Measurements from ENCODE around the gene CEL.
"Not testable (repeated sequence)": the region's sequence is repeated elsewhere in the genome, so short reads cannot be mapped to it uniquely, and the experiment has no call there.

Gene CEL

DNA sequence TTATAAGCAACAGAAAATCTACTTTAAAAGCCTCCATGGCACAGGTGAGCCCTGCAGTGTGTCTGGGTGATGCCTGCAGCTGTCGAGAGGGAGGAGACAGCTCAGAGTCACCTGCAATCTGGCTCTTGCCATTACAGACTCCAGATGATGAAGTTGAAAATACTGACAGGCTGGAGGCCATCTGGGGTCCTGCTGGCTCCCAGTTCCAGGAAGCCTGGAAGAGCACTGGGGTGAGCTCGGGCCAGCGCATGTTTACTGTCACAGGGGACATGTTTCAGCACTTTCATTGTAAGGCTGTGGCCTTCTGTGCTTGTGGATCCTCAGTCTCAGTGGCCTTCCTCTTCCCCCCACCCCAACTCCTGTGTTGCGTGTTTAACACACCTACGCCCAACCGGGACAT, 28.4 kb downstream of the CEL start:
- no peaks in the 10 kb centered on the region for H3K9me3 ChIP-seq (ENCODE audit: control insufficient read depth in 2 of 2, low read length in 2 of 2)
- H3K4me1 ChIP-seq (ENCODE audit: control insufficient read depth in 2 of 2, insufficient read depth in 2 of 2, low read length in 2 of 2): no peaks in the 10 kb centered on the region
- H3K27ac ChIP-seq (ENCODE audit: low read depth in 2 of 2, low read length in 2 of 2): no peak overlapping the region
- no peak overlapping the region for H3K4me3 ChIP-seq (ENCODE audit: low read length in 2 of 2)
- no peaks in the 10 kb centered on the region for H3K36me3 ChIP-seq (ENCODE audit: control insufficient read depth in 2 of 2, insufficient read depth in 2 of 2, low read length in 2 of 2)
- H3K9ac ChIP-seq (ENCODE audit: low read depth in 1 of 2, low read length in 2 of 2): no peak overlapping the region
- H3K27me3 ChIP-seq (ENCODE audit: control insufficient read depth in 2 of 2, insufficient read depth in 2 of 2, low read length in 2 of 2): no peaks in the 10 kb centered on the region

GRCh38 chr9:133090752-133091385, 29.1 kb downstream of the CEL start:
- Histone ChIP-seq H3K4me3 (ENCODE audit: low read length in 2 of 2) (no peak overlapping the region), H3K36me3 (ENCODE audit: control insufficient read depth in 2 of 2, insufficient read depth in 2 of 2, low read length in 2 of 2) (no peaks in the 10 kb centered on the region), H3K9ac (ENCODE audit: low read depth in 1 of 2, low read length in 2 of 2) (no peak overlapping the region), H3K27ac (ENCODE audit: low read depth in 2 of 2, low read length in 2 of 2) (no peak overlapping the region), H3K4me1 (ENCODE audit: control insufficient read depth in 2 of 2, insufficient read depth in 2 of 2, low read length in 2 of 2) (no peaks in the 10 kb centered on the region), H3K9me3 (ENCODE audit: control insufficient read depth in 2 of 2, low read length in 2 of 2) (no peaks in the 10 kb centered on the region), H3K27me3 (ENCODE audit: control insufficient read depth in 2 of 2, insufficient read depth in 2 of 2, low read length in 2 of 2) (no peaks in the 10 kb centered on the region)

DNA sequence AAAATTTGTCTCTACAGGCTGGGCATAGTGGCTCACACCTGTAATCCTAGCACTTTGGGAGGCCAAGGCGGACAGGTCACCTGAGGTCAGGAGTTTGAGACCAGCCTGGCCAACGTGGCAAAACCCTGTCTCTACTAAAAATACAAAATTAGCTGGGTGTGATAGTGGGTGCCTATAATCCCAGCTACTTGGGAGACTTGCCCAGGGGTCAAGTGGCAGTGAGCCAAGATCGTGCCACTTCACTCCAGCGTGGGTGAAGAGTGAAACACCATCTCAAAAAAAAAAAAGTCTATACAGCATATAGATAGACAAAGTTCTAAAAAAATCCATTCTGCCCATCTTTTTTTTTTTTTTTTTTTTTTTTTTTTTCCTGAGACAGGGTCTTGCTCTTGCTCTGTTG, 32.6 kb downstream of the CEL start:
- not testable (repeated sequence) for H3K9me3 ChIP-seq (ENCODE audit: control insufficient read depth in 2 of 2, low read length in 2 of 2); H3K27ac ChIP-seq (ENCODE audit: low read depth in 2 of 2, low read length in 2 of 2); H3K4me3 ChIP-seq (ENCODE audit: low read length in 2 of 2); H3K4me1 ChIP-seq (ENCODE audit: control insufficient read depth in 2 of 2, insufficient read depth in 2 of 2, low read length in 2 of 2); H3K9ac ChIP-seq (ENCODE audit: low read depth in 1 of 2, low read length in 2 of 2); H3K27me3 ChIP-seq (ENCODE audit: control insufficient read depth in 2 of 2, insufficient read depth in 2 of 2, low read length in 2 of 2)
- H3K36me3 ChIP-seq (ENCODE audit: control insufficient read depth in 2 of 2, insufficient read depth in 2 of 2, low read length in 2 of 2): peaks cover 17 to 25% of the 10 kb centered on the region in 2 donors

- no peaks in the 10 kb centered on the region for H3K4me1 ChIP-seq (ENCODE audit: control insufficient read depth in 2 of 2, insufficient read depth in 2 of 2, low read length in 2 of 2)
- peaks cover 0 to 2% of the 10 kb centered on the region in 2 donors for H3K9me3 ChIP-seq (ENCODE audit: control insufficient read depth in 2 of 2, low read length in 2 of 2)
- H3K36me3 ChIP-seq (ENCODE audit: control insufficient read depth in 2 of 2, insufficient read depth in 2 of 2, low read length in 2 of 2): peaks cover 23 to 30% of the 10 kb centered on the region in 2 donors
- no peak overlapping the region for H3K27ac ChIP-seq (ENCODE audit: low read depth in 2 of 2, low read length in 2 of 2)
- no peak overlapping the region for H3K4me3 ChIP-seq (ENCODE audit: low read length in 2 of 2)
- no peaks in the 10 kb centered on the region for H3K27me3 ChIP-seq (ENCODE audit: control insufficient read depth in 2 of 2, insufficient read depth in 2 of 2, low read length in 2 of 2)
- no peak overlapping the region for H3K9ac ChIP-seq (ENCODE audit: low read depth in 1 of 2, low read length in 2 of 2)
These were observed 33.1 kb downstream of the CEL start for GRCh38 chr9:133094842-133095393.

GRCh38 chr9:133098104-133098754, 36.4 kb downstream of the CEL start:
- peaks cover 0 to 2% of the 10 kb centered on the region in 2 donors for H3K9me3 ChIP-seq (ENCODE audit: control insufficient read depth in 2 of 2, low read length in 2 of 2)
- H3K4me3 ChIP-seq (ENCODE audit: low read length in 2 of 2): no peak overlapping the region
- H3K4me1 ChIP-seq (ENCODE audit: control insufficient read depth in 2 of 2, insufficient read depth in 2 of 2, low read length in 2 of 2): no peaks in the 10 kb centered on the region
- no peak overlapping the region for H3K27ac ChIP-seq (ENCODE audit: low read depth in 2 of 2, low read length in 2 of 2)
- peaks cover 53 to 56% of the 10 kb centered on the region in 2 donors for H3K36me3 ChIP-seq (ENCODE audit: control insufficient read depth in 2 of 2, insufficient read depth in 2 of 2, low read length in 2 of 2)
- no peak overlapping the region for H3K9ac ChIP-seq (ENCODE audit: low read depth in 1 of 2, low read length in 2 of 2)
- H3K27me3 ChIP-seq (ENCODE audit: control insufficient read depth in 2 of 2, insufficient read depth in 2 of 2, low read length in 2 of 2): no peaks in the 10 kb centered on the region

DNA sequence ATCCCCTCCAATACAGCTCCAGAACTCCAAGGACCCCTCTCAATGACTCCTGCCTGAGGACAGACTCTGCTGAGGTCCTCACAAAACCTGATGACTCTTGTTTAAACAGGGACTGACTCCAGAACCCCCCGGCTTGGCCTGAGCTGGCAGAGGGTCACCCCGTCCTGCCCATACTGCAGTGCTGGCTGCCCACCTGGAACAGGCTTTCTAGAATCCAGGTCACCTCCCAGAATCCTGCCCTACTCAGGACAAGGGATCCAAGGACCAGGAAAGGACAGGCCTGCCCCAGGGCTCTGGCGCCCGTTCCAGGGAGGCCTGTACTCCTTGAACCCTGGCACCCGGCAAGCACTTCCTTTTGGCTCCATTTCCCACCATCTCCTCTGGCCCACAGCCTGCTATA, 37.1 kb downstream of the CEL start:
- no peak overlapping the region for H3K9ac ChIP-seq (ENCODE audit: low read depth in 1 of 2, low read length in 2 of 2)
- H3K27ac ChIP-seq (ENCODE audit: low read depth in 2 of 2, low read length in 2 of 2): no peak overlapping the region
- peaks cover 0 to 3% of the 10 kb centered on the region in 2 donors for H3K4me1 ChIP-seq (ENCODE audit: control insufficient read depth in 2 of 2, insufficient read depth in 2 of 2, low read length in 2 of 2)
- H3K36me3 ChIP-seq (ENCODE audit: control insufficient read depth in 2 of 2, insufficient read depth in 2 of 2, low read length in 2 of 2): peaks cover 53 to 59% of the 10 kb centered on the region in 2 donors
- H3K4me3 ChIP-seq (ENCODE audit: low read length in 2 of 2): no peak overlapping the region
- H3K27me3 ChIP-seq (ENCODE audit: control insufficient read depth in 2 of 2, insufficient read depth in 2 of 2, low read length in 2 of 2): no peaks in the 10 kb centered on the region
- H3K9me3 ChIP-seq (ENCODE audit: control insufficient read depth in 2 of 2, low read length in 2 of 2): peaks cover 0 to 2% of the 10 kb centered on the region in 2 donors

DNA sequence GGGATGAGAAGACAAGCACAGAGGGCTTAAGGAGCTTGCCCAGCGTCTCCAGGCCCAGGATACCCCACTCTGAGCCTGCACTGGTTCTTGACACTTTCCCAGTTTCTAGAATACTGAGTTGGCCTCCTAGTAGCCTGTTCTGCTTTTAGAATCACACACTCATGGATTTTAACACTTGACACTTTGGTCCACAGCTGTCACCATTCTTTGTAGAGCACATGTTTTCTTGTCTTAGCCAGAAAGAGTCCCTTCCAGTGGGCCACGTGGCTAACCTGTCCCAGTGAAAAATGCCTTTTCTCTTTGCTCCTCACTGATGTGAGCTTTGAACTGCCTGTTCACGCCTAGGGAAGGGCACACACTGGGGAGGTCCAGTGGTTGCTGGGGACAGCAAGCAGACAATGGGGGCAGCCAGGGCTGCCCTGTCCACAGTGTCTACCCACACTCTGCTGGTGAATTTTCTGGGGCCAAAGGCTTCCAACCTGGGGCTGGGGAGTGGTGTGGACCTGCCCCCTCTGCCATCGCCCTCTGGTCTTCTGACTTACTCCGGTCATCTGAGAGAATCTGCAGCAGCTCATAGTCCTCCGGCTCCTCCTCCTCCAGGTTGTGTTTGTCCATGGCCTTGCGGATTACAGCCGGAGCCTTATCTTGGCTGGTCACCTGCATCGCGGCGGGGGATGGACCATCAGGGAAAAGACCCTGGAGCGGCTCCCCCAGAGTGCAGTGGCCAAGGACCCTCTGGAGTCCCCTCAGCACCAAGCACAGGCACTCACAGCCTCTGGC, 38.1 kb downstream of the CEL start:
- no peak overlapping the region for H3K27ac ChIP-seq (ENCODE audit: low read depth in 2 of 2, low read length in 2 of 2)
- H3K36me3 ChIP-seq (ENCODE audit: control insufficient read depth in 2 of 2, insufficient read depth in 2 of 2, low read length in 2 of 2): peaks cover 57 to 65% of the 10 kb centered on the region in 2 donors
- H3K9ac ChIP-seq (ENCODE audit: low read depth in 1 of 2, low read length in 2 of 2): no peak overlapping the region
- H3K4me3 ChIP-seq (ENCODE audit: low read length in 2 of 2): no peak overlapping the region
- H3K4me1 ChIP-seq (ENCODE audit: control insufficient read depth in 2 of 2, insufficient read depth in 2 of 2, low read length in 2 of 2): peaks cover 0 to 3% of the 10 kb centered on the region in 2 donors
- peaks cover 0 to 2% of the 10 kb centered on the region in 2 donors for H3K9me3 ChIP-seq (ENCODE audit: control insufficient read depth in 2 of 2, low read length in 2 of 2)
- no peaks in the 10 kb centered on the region for H3K27me3 ChIP-seq (ENCODE audit: control insufficient read depth in 2 of 2, insufficient read depth in 2 of 2, low read length in 2 of 2)

- Histone ChIP-seq H3K4me3 (ENCODE audit: low read length in 2 of 2) (no peak overlapping the region), H3K9ac (ENCODE audit: low read depth in 1 of 2, low read length in 2 of 2) (no peak overlapping the region), H3K27ac (ENCODE audit: low read depth in 2 of 2, low read length in 2 of 2) (no peak overlapping the region), H3K4me1 (ENCODE audit: control insufficient read depth in 2 of 2, insufficient read depth in 2 of 2, low read length in 2 of 2) (peaks cover 0 to 3% of the 10 kb centered on the region in 2 donors), H3K36me3 (ENCODE audit: control insufficient read depth in 2 of 2, insufficient read depth in 2 of 2, low read length in 2 of 2) (peaks cover 59 to 67% of the 10 kb centered on the region in 2 donors), H3K27me3 (ENCODE audit: control insufficient read depth in 2 of 2, insufficient read depth in 2 of 2, low read length in 2 of 2) (no peaks in the 10 kb centered on the region), H3K9me3 (ENCODE audit: control insufficient read depth in 2 of 2, low read length in 2 of 2) (peaks cover 0 to 2% of the 10 kb centered on the region in 2 donors)
These were observed 39.0 kb downstream of the CEL start for GRCh38 chr9:133100506-133101355.

GRCh38 chr9:133101356-133102189, 39.8 kb downstream of the CEL start:
- H3K27ac ChIP-seq (ENCODE audit: low read depth in 2 of 2, low read length in 2 of 2): no peak overlapping the region
- H3K9ac ChIP-seq (ENCODE audit: low read depth in 1 of 2, low read length in 2 of 2): no peak overlapping the region
- H3K27me3 ChIP-seq (ENCODE audit: control insufficient read depth in 2 of 2, insufficient read depth in 2 of 2, low read length in 2 of 2): no peaks in the 10 kb centered on the region
- peaks cover 0 to 2% of the 10 kb centered on the region in 2 donors for H3K9me3 ChIP-seq (ENCODE audit: control insufficient read depth in 2 of 2, low read length in 2 of 2)
- H3K4me1 ChIP-seq (ENCODE audit: control insufficient read depth in 2 of 2, insufficient read depth in 2 of 2, low read length in 2 of 2): peaks cover 0 to 3% of the 10 kb centered on the region in 2 donors
- H3K36me3 ChIP-seq (ENCODE audit: control insufficient read depth in 2 of 2, insufficient read depth in 2 of 2, low read length in 2 of 2): peaks cover 64 to 74% of the 10 kb centered on the region in 2 donors
- H3K4me3 ChIP-seq (ENCODE audit: low read length in 2 of 2): no peak overlapping the region
